GM23248 (cell line): ENCODE data around the gene ADH1A. TPM values are rescaled to one million over a fixed set of nuclear protein-coding genes. Genes with fewer than 3 reads are reported as not detected.
A peak's percentile ranks its signal among the peaks of the same experiment; 100 is the strongest.
"Not testable (repeated sequence)": the region's sequence is repeated elsewhere in the genome, so short reads cannot be mapped to it uniquely, and the experiment has no call there.

Source experiments
- DNase-seq: peaks from one replicate; pipeline ENCODE4 v3.0.0-alpha.2; 2015
- H2AFZ ChIP-seq: fragments of 200-600 bp; sonication (generic); 2 replicates; pipeline ENCODE4 v1.6.1; 2016; ENCODE audit warnings: antibody characterized with exemption
- H3F3A ChIP-seq: fragments of 200-600 bp; sonication (generic); 2 replicates; pipeline ENCODE4 v1.6.1; 2016; ENCODE audit warnings: mild to moderate bottlenecking, antibody characterized with exemption, mixed run types; ENCODE audit not compliant: insufficient read depth
- H3K27ac ChIP-seq: fragments of 200-600 bp; sonication (generic); 2 replicates; pipeline ENCODE4 v1.5.1; 2016; ENCODE audit warnings: mild to moderate bottlenecking
- H3K27me3 ChIP-seq: fragments of 200-600 bp; sonication (generic); replicated peaks from 2 replicates; pipeline ENCODE4 v1.6.1; 2016; ENCODE audit warnings: mild to moderate bottlenecking; ENCODE audit not compliant: insufficient read depth
- H3K36me3 ChIP-seq: fragments of 200-600 bp; sonication (generic); 2 replicates; pipeline ENCODE4 v1.6.1; 2016; ENCODE audit warnings: low read depth, mild to moderate bottlenecking
- H3K4me1 ChIP-seq: fragments of 200-600 bp; sonication (generic); 2 replicates; pipeline ENCODE4 v1.6.1; 2016; ENCODE audit warnings: mild to moderate bottlenecking; ENCODE audit not compliant: insufficient read depth
- H3K4me2 ChIP-seq: fragments of 200-600 bp; sonication (generic); one replicate; pipeline ENCODE4 v1.6.1; 2016; ENCODE audit warnings: mild to moderate bottlenecking; ENCODE audit not compliant: unreplicated experiment
- H3K4me3 ChIP-seq: fragments of 200-600 bp; sonication (generic); 2 replicates; pipeline ENCODE4 v1.5.1; 2016; ENCODE audit warnings: mild to moderate bottlenecking
- H3K79me2 ChIP-seq: fragments of 200-600 bp; sonication (generic); 2 replicates; pipeline ENCODE4 v1.6.1; 2016; ENCODE audit warnings: mild to moderate bottlenecking; ENCODE audit not compliant: insufficient read depth
- H3K9ac ChIP-seq: fragments of 200-600 bp; sonication (generic); 2 replicates; pipeline ENCODE4 v1.6.1; 2016; ENCODE audit warnings: mild to moderate bottlenecking
- H3K9me2 ChIP-seq: fragments of 200-600 bp; sonication (generic); 2 replicates; pipeline ENCODE4 v1.6.1; 2016; ENCODE audit warnings: mixed run types, mild to moderate bottlenecking, moderate library complexity; ENCODE audit not compliant: insufficient read depth
- H3K9me3 ChIP-seq: fragments of 200-600 bp; sonication (generic); one replicate; pipeline ENCODE4 v1.6.1; 2017; ENCODE audit warnings: low read depth
- H4K20me1 ChIP-seq: fragments of 200-600 bp; sonication (generic); 2 replicates; pipeline ENCODE4 v1.6.0; 2016; ENCODE audit not compliant: insufficient read depth
- EZH2 ChIP-seq: fragments of 200-600 bp; sonication (generic); IDR thresholded peaks from 2 replicates; pipeline ENCODE4 v1.6.1; 2018; ENCODE audit warnings: antibody characterized with exemption, mild to moderate bottlenecking; ENCODE audit not compliant: insufficient read depth, poor library complexity, severe bottlenecking
- EZH2phosphoT487 ChIP-seq: fragments of 200-600 bp; sonication (generic); IDR thresholded peaks from 2 replicates; pipeline ENCODE4 v1.6.1; 2018; ENCODE audit warnings: antibody characterized with exemption, moderate library complexity, mild to moderate bottlenecking, low read depth; ENCODE audit not compliant: insufficient read depth
- WGBS, 2 experiments: methylation state at CpG; one replicate each; pipeline ENCODE4 v1.1.6; 2015 to 2017; ENCODE audit warnings: low lambda C conversion rate in 2 of 2, low coverage in 1 of 2; ENCODE audit errors: missing lambda C conversion rate in 2 of 2; 5-methylcytosine and 5-hydroxymethylcytosine counted together
- in situ Hi-C: fragments of 300-500 bp; cut with MboI; formaldehyde crosslinking; loops from 2 replicates; pipeline ENCODE4 v1.15.0; 2020
- polyA plus RNA-seq: library from polyadenylated mRNA; unstranded; fragments of >200 nt; fragmentation: Nextera tagmentation; extraction: Ambion mirVana; gene quantifications from 2 replicates; pipeline ENCODE4 v1.2.1, GENCODE V29; 2016
- total RNA-seq: library from RNA; depleted of rRNA; stranded (reverse); fragments of >200 nt; shearing (Covaris generic); gene quantifications from 2 replicates; pipeline ENCODE4 v1.2.3, GENCODE V29; 2014

ADH1A gene
- total and polyA plus RNA-seq, 2 experiments from 2014 or later, result not detected

- in situ Hi-C loops, result no loop called here
- no peaks in the 10 kb centered on the region for H3K9me3 ChIP-seq
- no peaks in the 10 kb centered on the region for H4K20me1 ChIP-seq
- no peaks in the 10 kb centered on the region for H3K9me2 ChIP-seq
- no peaks in the 10 kb centered on the region for H3K27me3 ChIP-seq
- H3K4me2 ChIP-seq, result no peak overlapping the region
- H2AFZ ChIP-seq, result no peak overlapping the region
- H3F3A ChIP-seq, result no peaks in the 10 kb centered on the region
- no peaks in the 10 kb centered on the region for H3K36me3 ChIP-seq
- H3K79me2 ChIP-seq, result no peaks in the 10 kb centered on the region
- H3K27ac ChIP-seq, result no peak overlapping the region
- 60 to 65% methylated on average over 4 of the region's 4 CpGs for WGBS, 2 experiments
- TF ChIP-seq EZH2phosphoT487, result no peak
- no peak for TF ChIP-seq EZH2
- H3K9ac ChIP-seq, result no peak overlapping the region
- H3K4me1 ChIP-seq, result no peaks in the 10 kb centered on the region
- DNase-seq, result no peak
- H3K4me3 ChIP-seq, result no peak overlapping the region
Measured at GRCh38 chr4:99252746-99253145, 38.0 kb downstream of the ADH1A start.

GRCh38 chr4:99248714-99249113 lies 42.1 kb downstream of the ADH1A start:
- H3K4me1 ChIP-seq, result no peaks in the 10 kb centered on the region
- no peak overlapping the region for H3K4me2 ChIP-seq
- H3K4me3 ChIP-seq, result no peak overlapping the region
- TF ChIP-seq EZH2phosphoT487 (no peak), EZH2 (no peak)
- no peaks in the 10 kb centered on the region for H3K36me3 ChIP-seq
- no peaks in the 10 kb centered on the region for H3K9me2 ChIP-seq
- H3K9me3 ChIP-seq, result no peaks in the 10 kb centered on the region
- no peak overlapping the region for H3K27ac ChIP-seq
- H2AFZ ChIP-seq, result no peak overlapping the region
- H4K20me1 ChIP-seq, result no peaks in the 10 kb centered on the region
- peak; percentile 3 for DNase-seq
- H3K9ac ChIP-seq, result no peak overlapping the region
- no peaks in the 10 kb centered on the region for H3K79me2 ChIP-seq
- WGBS, 2 experiments, result 89% methylated on average over 1 of the region's 1 CpG
- in situ Hi-C loops, result no loop called here
- no peaks in the 10 kb centered on the region for H3F3A ChIP-seq
- H3K27me3 ChIP-seq, result no peaks in the 10 kb centered on the region

GRCh38 chr4:99235955-99236354 lies 54.8 kb downstream of the ADH1A start:
- Histone ChIP-seq H3K9ac (no peak overlapping the region), H3K4me1 (no peaks in the 10 kb centered on the region), H3K27me3 (no peaks in the 10 kb centered on the region), H3K9me3 (no peaks in the 10 kb centered on the region), H3K4me2 (no peak overlapping the region), H3K27ac (no peak overlapping the region), H3K36me3 (no peaks in the 10 kb centered on the region), H3K79me2 (no peaks in the 10 kb centered on the region), H2AFZ (no peak overlapping the region), H3F3A (no peaks in the 10 kb centered on the region), H3K4me3 (no peak overlapping the region), H3K9me2 (no peaks in the 10 kb centered on the region), H4K20me1 (no peaks in the 10 kb centered on the region)
- in situ Hi-C loops, result no loop called here
- DNase-seq, result no peak
- WGBS, 2 experiments, result 46 to 53% methylated on average over 1 of the region's 1 CpG
- TF ChIP-seq EZH2 (no peak), EZH2phosphoT487 (no peak)

GRCh38 chr4:99234331-99235010 lies 56.3 kb downstream of the ADH1A start:
- H2AFZ ChIP-seq, result no peak overlapping the region
- 7 to 13% methylated on average over 2 of the region's 2 CpGs for WGBS, 2 experiments
- H3K9me2 ChIP-seq, result no peaks in the 10 kb centered on the region
- no peaks in the 10 kb centered on the region for H3K79me2 ChIP-seq
- H3K27ac ChIP-seq, result no peak overlapping the region
- no peaks in the 10 kb centered on the region for H3K36me3 ChIP-seq
- no peak for DNase-seq
- in situ Hi-C loops, result no loop called here
- H3K9ac ChIP-seq, result no peak overlapping the region
- no peaks in the 10 kb centered on the region for H3K4me1 ChIP-seq
- H3K27me3 ChIP-seq, result no peaks in the 10 kb centered on the region
- no peaks in the 10 kb centered on the region for H3K9me3 ChIP-seq
- H3K4me2 ChIP-seq, result no peak overlapping the region
- no peaks in the 10 kb centered on the region for H4K20me1 ChIP-seq
- H3F3A ChIP-seq, result no peaks in the 10 kb centered on the region
- no peak for TF ChIP-seq EZH2phosphoT487
- TF ChIP-seq EZH2, result no peak
- H3K4me3 ChIP-seq, result no peak overlapping the region

GRCh38 chr4:99233397-99233796 lies 57.4 kb downstream of the ADH1A start:
- WGBS, 2 experiments, result 65 to 83% methylated on average over 2 of the region's 2 CpGs

GRCh38 chr4:99228706-99229105 lies 62.1 kb downstream of the ADH1A start:
- in situ Hi-C loops, result not testable (repeated sequence)

More at GRCh38 chr4:99233397-99233796, 57.4 kb downstream of the ADH1A start:
- H3K36me3 ChIP-seq, H4K20me1 ChIP-seq, DNase-seq, H3K9me2 ChIP-seq, H3K27ac ChIP-seq, H3F3A ChIP-seq, H3K4me2 ChIP-seq, in situ Hi-C loops, H3K9me3 ChIP-seq, H3K4me3 ChIP-seq, H2AFZ ChIP-seq, H3K27me3 ChIP-seq, H3K4me1 ChIP-seq, H3K79me2 ChIP-seq, H3K9ac ChIP-seq: not testable (repeated sequence)

GRCh38 chr4:99227646-99228045 lies 63.1 kb downstream of the ADH1A start:
- in situ Hi-C loops, H3K36me3 ChIP-seq, H2AFZ ChIP-seq, DNase-seq, H3K4me1 ChIP-seq, H3K9ac ChIP-seq, H3K79me2 ChIP-seq, H3F3A ChIP-seq, H3K9me3 ChIP-seq, H3K27me3 ChIP-seq, H3K4me3 ChIP-seq, H3K4me2 ChIP-seq, H3K9me2 ChIP-seq, H4K20me1 ChIP-seq, H3K27ac ChIP-seq: not testable (repeated sequence)
- 69 to 78% methylated on average over 4 of the region's 4 CpGs for WGBS, 2 experiments

More at GRCh38 chr4:99228706-99229105, 62.1 kb downstream of the ADH1A start:
- H3K27me3 ChIP-seq, H3K27ac ChIP-seq, H3K4me3 ChIP-seq, H3K9me2 ChIP-seq, H3K9me3 ChIP-seq, H3K9ac ChIP-seq, H3K4me2 ChIP-seq, H3K4me1 ChIP-seq, H4K20me1 ChIP-seq, H3K79me2 ChIP-seq, H2AFZ ChIP-seq, H3K36me3 ChIP-seq, DNase-seq, H3F3A ChIP-seq: not testable (repeated sequence)
- WGBS, 2 experiments, result 0 to 14% methylated on average over 1 of the region's 1 CpG
